Measurements from ENCODE around the gene ANKRD55. TPM values are rescaled to one million over a fixed set of nuclear protein-coding genes. Genes with fewer than 3 reads are reported as not detected.

The ANKRD55 gene
- total and polyA plus RNA-seq, 9 of the 15 experiments (the other 6 are each of a cell fraction or from before 2014, with no cell fraction given), result 3.4 to 10.6 (median 6.5) TPM

DNA sequence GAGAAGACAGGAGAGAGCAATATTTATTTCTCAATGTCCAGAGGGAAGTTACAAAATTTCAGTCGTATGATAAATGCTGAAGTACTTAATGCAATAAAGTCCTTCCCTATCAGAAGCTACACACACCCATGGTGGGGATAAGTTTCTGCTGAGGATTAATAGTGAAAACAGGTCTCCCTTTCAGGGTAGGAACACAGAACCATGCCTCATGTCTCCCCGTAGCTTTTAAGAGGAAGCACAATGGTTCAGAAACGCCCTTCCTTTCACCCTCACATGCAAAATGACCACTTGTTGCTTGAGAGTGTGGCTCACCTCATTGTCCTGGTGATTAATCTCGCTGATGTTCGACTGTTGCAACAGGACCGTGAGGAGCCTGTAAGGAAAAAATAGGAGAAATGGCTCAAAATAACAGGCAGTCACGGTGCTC, 73.6 kb downstream of the ANKRD55 start:
- 39% methylated on average over 7 of the region's 7 CpGs for WGBS (ENCODE audit: insufficient coverage, low coverage, missing lambda C conversion rate)
- TF ChIP-seq ZNF165 (CRISPR knock-in tag; IDR thresholded peaks at IDR 0.05; ENCODE audit: borderline replicate concordance) (no peak), ZBTB8A (IDR thresholded peaks at IDR 0.05; ENCODE audit: partially characterized antibody) (no peak), CREB1 (IDR thresholded peaks at IDR 0.05) (no peak), CREB1 (CRISPR knock-in tag; IDR thresholded peaks at IDR 0.05) (no peak), KDM5B (IDR thresholded peaks at IDR 0.05; ENCODE audit: insufficient replicate concordance, low read depth, low read length) (no peak), CBFB (CRISPR knock-in tag; IDR thresholded peaks at IDR 0.05) (no peak), HDAC8 (tag; IDR thresholded peaks at IDR 0.05) (no peak), SMARCB1 (IDR thresholded peaks at IDR 0.05; ENCODE audit: insufficient read length, low read depth) (no peak), ZBTB17 (CRISPR knock-in tag; IDR thresholded peaks at IDR 0.05) (no peak), NFYB (IDR thresholded peaks at IDR 0.05; ENCODE audit: extremely low read depth, insufficient read length) (no peak), ZNF3 (CRISPR knock-in tag; IDR thresholded peaks at IDR 0.05) (no peak), FOSL1 (tag; conservative IDR thresholded peaks at IDR 0.05) (no peak), ZNF146 (CRISPR knock-in tag; IDR thresholded peaks at IDR 0.05; ENCODE audit: unreplicated experiment) (no peak), CC2D1A (IDR thresholded peaks at IDR 0.05) (no peak)
- TF ChIP-seq, protein P1, sequence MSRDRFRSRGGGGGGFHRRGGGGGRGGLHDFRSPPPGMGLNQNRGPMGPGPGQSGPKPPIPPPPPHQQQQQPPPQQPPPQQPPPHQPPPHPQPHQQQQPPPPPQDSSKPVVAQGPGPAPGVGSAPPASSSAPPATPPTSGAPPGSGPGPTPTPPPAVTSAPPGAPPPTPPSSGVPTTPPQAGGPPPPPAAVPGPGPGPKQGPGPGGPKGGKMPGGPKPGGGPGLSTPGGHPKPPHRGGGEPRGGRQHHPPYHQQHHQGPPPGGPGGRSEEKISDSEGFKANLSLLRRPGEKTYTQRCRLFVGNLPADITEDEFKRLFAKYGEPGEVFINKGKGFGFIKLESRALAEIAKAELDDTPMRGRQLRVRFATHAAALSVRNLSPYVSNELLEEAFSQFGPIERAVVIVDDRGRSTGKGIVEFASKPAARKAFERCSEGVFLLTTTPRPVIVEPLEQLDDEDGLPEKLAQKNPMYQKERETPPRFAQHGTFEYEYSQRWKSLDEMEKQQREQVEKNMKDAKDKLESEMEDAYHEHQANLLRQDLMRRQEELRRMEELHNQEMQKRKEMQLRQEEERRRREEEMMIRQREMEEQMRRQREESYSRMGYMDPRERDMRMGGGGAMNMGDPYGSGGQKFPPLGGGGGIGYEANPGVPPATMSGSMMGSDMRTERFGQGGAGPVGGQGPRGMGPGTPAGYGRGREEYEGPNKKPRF (IDR thresholded peaks at IDR 0.05; ENCODE audit: low read depth, low read length), result no peak
- ATAC-seq (no peak), FAIRE-seq (no peak), DNase-seq (ENCODE audit: extremely low read depth in 1 of 4, low spot score in 3 of 4) (no peak)
- CTCF ChIA-PET (ENCODE audit: low intra/inter-chr PET ratio), result no interaction called here
- Histone ChIP-seq H3K4me3 (no peak overlapping the region), H4K20me1 (replicated peaks; ENCODE audit: control insufficient read depth, insufficient read depth, low read length) (no peaks in the 10 kb centered on the region), H3K4me1 (replicated peaks in 1 of 2; ENCODE audit: control insufficient read depth in 2 of 2, insufficient read depth in 2 of 2, low read length in 2 of 2) (peaks cover 12 to 51% of the 10 kb centered on the region in 2 experiments; a peak in 4 of 5 replicates), H3K9ac (ENCODE audit: insufficient read depth in 1 of 2, low read depth in 2 of 2, low read length in 2 of 2) (no peak overlapping the region), H2AFZ (ENCODE audit: low read depth, low read length) (no peak overlapping the region), H3K79me2 (ENCODE audit: control insufficient read depth, insufficient read depth, low read length) (no peaks in the 10 kb centered on the region), H3K27ac (ENCODE audit: extremely low read depth, low read depth, low read length) (no peak overlapping the region), H3K9me1 (ENCODE audit: control insufficient read depth, insufficient read depth, low read length) (no peaks in the 10 kb centered on the region), H3K9me3 (replicated peaks; ENCODE audit: control insufficient read depth, insufficient read depth, low read depth, low read length) (no peaks in the 10 kb centered on the region), H3K36me3 (ENCODE audit: control insufficient read depth, insufficient read depth, low read length) (no peaks in the 10 kb centered on the region), H3K4me2 (ENCODE audit: insufficient read depth, low read length) (no peak overlapping the region), H3K27me3 (ENCODE audit: control insufficient read depth in 2 of 2, insufficient read depth in 2 of 2, low read length in 2 of 2) (peaks cover 0 to 11% of the 10 kb centered on the region in 2 experiments; a peak in 2 of 5 replicates)
- BruUV-seq (replicated peaks), result no TSS peak
- intact Hi-C loops (cut with micrococcal nuclease), result no loop called here
- in situ Hi-C loops (cut with MboI), result no loop called here
- POLR2A ChIA-PET, result no interaction called here

Measured in K562 (cell line).